ENCODE results near the gene CDC42SE2.
A peak's percentile ranks its signal among the peaks of the same experiment; 100 is the strongest.

CDC42SE2 gene, protein sequence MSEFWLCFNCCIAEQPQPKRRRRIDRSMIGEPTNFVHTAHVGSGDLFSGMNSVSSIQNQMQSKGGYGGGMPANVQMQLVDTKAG

DNA sequence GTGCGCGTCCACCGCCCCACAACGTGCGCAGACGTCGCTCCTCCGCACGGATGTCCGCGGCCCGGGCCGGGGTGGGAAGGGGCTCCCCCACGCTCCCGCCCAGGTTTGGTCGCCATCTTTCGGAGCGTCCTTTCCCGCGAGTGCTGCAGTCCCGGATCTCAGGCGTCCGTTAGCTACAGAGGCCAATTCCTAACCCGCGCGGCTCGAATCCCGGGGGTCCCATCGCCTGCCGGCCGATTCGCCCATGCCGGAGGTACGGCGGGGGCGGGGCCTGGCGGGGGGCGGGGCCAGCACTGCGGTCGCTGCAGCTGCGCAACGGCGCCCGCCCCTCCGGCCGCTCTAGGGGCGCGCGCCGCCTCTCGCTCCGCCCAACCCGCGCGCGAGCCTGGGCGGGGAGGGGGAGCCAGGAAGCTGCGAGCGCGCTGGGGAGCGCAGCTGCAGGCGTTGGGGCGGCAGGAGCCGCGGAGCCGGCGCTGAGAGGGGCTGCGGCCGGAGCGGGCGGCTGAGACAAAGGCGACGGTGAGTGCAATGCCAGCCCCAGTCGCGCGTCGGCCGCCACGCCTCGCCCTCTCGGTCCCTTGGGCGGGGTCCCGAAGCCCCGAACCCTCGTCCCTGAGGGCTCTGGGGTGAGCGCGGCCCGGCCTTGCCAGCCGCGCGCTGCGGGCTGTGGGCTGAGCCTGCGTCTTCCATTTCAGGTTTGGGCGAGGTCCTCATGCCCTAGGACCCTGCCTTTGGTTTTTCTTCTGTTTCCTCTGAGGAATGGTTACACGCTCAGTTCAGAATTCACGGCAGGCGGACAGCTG, at the start of gene CDC42SE2:
Gene CDC42SE2 (plus strand): TSS at position 406 of the 803 bp plus-strand sequence. CDS start 95,441 bp downstream, outside the sequence.
- peak; percentile 80 for DNase-seq

DNA sequence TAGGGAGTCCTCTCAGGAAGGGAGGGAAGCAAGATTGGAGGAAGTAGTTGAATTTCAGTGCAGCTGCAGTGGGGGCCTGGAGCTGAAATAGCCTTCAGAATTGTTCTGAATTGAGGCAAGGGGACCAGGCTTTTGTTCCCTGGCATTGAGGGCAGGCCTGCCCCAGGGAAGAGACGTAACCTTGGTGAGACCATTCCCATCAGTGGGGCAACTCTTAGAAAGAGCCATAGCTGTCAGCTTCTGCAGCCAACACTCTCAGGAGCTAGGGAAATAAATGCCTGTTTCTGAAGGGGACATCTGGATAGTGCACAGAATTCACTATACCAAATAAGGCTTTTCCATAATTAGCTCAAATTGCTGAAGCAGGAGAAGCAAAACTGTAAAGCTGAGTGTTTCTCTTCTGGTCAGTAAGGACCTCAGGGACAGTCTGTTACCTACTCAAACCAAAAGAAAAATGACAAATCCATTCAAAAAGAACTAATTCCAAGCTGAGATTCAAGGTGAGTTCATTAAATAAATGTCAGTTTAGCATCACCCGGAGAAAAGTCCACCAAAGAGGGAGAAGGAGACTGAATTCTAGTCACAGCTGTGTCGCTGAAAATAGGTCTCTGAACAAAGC, 49.1 kb upstream of the CDC42SE2 start:
- DNase-seq, result no peak

DNA sequence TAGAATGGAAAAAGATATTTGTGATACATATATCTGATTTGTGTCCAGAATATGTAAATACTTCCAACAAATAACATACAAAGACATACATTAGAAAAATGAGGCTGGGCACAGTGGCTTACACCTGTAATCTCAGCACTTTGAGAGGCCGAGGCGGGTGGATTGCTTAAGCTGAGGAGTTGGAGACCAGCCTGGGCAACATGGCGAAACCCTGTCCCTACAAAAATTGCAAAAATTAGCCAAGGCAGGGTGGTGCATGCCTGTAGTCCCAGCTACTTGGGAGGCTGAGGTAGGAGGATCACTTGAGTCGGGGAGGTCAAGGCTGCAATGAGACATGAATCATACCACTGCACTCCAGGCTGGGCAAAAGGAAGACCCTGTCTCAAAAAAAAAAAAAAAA, 46.1 kb upstream of the CDC42SE2 start:
- no peak for DNase-seq

DNA sequence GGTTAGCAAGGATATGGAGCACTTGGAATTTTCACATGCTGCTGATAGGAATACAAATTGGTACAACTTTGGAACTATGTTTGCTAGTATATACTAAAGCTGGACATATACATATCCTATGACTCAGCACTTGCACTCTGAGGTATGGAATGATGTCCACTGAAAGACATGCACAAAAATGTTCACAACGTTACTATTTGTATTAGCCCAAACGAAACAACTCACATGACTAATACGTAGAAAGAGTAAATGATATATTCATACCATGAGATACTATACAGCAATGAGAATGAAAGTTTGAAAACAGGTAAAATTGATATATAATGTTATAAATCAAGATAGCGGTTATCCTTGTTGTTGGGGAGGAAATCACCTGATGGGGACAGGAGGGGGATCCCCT, 45.5 kb upstream of the CDC42SE2 start:
- DNase-seq, result no peak

DNA sequence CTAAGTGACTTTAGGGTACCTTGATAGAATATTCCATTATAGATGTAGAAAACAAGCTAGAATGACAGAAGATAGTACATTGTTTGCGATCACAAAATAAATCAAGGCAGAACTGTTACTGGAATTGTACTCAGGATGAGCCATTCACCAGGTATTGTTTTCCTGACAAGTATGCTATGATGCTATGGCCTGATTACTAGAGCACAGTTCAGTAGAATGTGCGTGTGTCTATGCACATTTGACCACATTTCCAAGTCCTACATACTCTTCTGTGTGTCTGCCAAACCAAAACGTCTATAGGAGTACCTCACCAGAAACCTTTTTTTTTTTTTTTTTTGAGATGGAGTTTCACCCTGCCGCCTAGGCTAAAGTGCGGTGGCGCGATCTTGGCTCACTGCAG, 43.3 kb upstream of the CDC42SE2 start:
- DNase-seq, result no peak

DNA sequence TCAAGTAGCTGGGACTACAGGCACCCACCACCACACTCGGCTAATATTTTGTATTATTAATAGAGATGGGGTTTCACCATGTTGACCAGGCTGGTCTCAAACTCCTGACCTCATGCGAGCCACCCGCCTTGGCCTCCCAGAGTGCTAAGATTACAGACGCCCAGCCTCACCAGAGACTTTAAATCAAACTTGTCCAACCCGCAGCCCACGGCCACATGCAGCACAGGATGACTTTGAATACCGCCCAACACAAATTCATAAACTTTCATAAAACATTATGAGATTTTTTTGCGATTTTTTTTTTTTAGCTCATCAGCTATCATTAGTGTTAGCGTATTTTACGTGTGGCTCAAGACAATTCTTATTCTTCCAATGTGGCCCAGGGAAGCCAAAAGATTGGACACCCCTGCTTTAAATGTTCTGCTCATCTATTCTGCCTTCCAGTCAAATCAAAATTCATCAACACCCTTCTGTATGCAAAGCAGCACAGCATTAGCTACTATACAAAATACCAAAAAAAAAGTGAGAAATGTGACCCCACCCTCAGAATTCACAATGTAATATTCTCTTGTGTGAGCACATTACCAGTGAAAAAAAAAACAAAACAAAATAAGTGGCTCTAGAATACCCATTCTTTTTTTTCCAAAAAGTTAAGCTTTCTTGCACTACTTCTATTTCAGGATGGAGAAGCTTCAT, 42.7 kb upstream of the CDC42SE2 start:
- DNase-seq, result no peak

DNA sequence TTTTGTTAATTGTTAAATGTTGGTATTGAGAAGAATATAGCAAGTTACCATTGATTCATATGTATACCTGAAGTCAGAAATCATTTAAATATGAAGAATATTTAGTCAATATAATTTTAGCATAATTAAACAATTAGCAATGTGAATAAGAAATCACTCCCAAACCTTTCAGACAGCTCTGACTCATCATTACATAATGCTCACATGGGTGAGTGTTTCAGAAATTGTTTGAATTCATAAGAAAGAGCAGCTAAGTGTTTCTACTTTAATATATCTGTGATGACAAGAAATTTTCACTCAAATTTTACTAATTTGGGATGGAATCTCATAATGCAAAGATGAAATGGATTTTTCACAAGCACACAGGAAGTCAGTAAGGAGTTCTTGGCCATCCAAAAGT, 42.0 kb upstream of the CDC42SE2 start:
- no peak for DNase-seq

DNA sequence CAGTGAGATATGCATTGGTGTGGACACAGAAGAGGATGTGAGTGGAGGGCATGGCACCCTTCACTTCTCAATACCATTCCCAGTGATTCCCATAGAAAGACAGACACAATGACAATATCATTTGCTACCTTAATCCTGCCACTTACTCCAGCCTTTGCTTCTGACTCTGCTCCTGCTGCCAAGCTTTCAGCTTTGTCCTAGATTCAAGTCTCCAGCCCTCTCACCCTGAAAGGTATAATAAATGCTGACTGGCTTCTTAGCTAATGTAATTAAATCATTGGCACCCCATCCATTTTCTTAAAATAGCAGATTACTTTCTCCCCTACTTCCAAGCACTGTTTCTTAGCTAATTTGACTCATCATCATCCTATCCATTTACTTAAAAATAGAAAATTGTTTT, 41.1 kb upstream of the CDC42SE2 start:
- DNase-seq, result no peak

DNA sequence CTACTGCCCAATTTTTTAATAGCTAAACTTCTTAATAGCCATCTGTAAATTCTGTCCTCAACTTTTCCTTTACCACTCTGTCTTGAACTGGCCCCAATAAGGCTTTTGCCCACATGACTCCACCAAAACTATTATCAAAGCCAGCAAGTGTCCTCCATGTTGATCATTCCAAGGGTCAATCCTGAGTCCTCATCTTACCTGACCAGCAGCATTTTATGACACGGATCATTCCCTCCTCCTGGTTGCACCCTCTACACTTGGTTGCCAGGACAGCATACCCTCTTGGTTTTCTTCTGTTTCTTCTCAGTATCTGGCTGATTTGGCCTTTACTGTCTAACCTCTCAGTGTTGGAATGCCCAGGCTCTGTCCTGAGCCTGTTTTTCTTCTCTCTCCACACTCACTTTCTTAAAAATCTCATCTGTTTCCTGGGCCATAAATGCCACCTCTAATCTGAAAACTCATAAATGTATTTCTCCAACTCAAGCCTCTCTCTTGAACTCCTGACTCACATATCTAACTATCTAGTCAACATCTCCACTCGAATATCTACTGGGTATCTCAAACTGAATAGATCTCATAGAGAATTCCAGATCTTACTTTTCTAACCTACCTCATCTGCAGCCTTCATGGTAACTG, 40.0 kb upstream of the CDC42SE2 start:
- DNase-seq, result no peak

DNA sequence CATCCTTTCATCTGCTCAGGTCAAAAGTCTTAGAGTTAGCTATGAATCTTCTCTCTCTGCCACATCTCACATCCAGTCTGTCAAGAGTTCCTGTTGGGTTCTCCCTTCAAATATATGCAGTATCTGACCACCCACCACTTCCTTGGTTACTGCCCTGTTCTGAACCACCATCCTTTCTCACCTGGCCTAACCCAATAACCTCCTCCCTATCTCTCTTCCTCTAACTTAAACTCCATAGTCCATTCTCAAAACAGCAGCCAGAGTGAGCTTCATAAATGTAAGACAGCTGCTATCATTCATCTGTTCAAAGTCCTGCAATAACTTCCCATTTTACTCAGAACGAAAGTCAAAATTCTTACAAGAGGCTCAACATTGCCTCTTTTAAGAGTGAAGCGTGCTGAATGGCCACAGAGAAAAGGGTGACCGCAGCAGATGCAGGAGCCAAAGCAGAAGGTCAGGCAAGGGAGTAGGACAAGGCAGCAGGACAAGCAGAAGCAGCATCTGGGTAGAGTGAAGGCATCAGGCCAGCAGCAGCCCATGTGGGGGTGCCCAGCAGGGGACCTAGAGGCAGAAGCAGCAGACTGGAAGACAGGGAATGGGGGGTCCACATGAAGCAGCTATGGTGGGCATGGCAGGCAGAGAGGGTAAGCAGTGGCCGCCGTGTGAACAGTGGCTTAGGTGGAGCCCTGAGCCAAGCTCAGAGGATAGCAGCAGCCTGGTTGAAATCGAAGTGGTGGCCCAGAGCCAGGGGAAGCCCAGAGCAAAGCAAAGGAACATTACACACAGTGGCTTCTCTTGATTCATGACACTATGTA, 39.3 kb upstream of the CDC42SE2 start:
- no peak for DNase-seq

DNA sequence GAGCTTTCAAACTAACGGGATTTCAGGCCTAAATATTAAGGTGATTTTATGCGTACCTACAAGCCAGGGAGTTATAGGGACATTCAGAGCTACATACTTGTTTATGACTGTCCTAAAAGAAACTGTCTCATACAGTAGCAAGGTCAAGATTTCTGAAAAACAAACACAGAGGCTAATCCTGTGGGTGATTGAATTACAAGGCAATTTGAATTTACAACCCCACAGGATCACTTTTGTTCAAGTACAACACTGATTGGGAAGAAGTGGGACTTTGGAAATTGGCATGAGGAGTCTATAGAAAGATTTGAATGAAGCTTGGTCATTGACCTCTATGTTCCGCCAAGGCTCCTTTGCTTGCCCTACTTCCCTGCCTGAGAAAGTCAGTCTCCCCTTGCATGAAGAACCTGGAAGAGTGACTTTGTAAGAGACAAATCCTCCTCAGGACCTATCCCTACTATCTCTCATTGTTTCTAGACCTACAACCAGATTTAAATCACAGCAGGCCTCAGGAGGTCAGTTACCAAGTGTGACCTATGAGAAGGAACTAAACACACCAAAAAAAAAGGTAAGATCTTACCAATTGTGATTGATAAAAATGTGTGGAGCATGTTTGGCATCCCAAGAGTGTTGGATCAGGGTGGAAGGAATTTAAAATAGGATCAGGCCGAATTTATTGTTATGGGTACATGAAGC, 38.4 kb upstream of the CDC42SE2 start:
- DNase-seq, result no peak

DNA sequence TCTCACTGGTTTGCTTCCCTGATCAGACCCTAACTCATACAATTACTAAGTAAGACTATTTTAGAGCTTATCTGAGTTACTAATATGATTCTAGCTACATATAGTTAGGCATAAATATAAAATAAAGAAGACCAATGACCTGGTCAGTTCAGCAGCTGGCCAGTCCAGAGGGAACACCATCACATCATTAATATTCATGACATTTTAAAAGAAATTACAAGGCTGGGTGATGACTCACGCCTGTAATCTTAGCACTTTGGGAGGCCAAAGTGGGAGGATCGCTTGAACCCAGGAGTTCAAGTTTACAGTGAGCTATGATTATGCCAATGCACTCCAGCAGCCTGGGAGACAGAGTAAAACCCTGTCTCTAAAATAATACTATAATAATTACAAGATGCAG, 37.0 kb upstream of the CDC42SE2 start:
- DNase-seq, result no peak

DNA sequence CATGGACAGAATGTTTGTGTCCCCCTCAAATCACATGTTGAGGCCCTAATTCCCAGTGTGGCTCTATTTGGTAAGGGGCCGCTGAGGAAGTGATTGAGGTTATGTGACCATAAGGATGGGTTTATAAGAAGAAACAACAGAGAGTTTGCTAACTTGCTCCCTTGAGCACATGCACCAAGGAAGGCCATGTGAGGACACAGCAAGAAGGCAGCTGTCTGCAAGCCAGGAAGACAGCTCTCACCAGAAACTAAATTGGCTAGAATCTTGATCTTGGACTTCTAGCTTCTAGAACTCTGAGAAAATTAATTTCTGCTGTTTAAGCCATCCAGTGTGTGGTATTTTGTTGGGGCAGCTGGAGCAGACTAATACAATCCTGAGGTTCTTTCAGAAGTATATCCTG, 35.2 kb upstream of the CDC42SE2 start:
- no peak for DNase-seq

DNA sequence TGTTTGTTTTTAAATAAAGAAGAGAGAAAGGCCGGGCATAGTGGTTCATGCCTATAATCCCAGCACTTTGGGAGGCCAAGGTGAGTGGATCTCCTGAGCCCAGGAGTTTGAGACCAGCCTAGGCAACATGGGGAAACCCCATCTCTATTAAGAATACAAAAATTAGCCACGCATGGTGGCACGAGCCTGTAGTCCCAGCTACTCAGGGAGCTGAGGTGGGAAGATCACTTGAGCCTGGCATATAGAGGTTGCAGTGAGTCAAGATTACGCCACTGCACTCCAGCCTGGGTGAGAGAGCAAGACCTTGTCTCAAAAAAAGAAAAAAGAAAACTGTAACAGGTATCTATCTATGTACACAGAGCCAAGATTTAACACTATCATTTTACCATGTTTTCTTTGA, 34.2 kb upstream of the CDC42SE2 start:
- no peak for DNase-seq

DNA sequence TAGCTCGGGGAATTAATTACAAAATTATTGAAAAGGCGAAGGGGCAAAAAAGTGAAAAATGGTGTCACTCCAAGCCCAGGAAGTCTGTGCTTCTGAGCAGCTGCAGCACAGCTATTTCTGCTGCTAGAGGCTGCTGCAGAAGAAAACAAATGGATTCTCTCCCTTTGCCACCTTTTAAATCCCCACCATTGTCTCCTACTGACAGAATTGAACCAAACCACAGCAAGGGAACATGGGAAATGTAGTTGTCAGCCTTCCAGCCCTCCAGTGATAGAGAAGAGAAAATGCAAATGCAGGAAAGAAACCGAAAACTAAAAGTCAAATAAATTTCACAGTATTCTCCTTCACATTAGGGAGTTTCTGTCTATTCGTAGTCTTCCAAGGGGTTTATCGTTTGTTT, 33.4 kb upstream of the CDC42SE2 start:
- no peak for DNase-seq

DNA sequence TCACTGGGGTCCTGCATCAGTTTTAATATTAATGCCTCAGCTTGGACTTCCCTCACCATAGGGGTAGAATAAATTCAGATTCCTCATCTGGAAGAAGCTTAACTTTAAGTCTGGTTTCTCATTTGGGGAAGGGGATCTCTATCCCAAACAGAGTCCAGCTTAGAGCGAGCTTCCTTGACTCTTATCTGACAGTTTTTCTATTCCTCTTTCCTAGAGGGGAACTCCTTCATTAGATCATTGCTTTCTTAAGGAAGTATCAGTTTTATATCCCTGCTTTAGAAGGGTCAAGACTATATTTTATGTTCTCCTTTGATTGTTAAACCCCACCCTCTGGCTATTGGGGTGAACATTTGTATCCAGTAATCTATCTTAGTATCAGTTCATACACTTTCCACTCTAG, 24.2 kb upstream of the CDC42SE2 start:
- no peak for DNase-seq

DNA sequence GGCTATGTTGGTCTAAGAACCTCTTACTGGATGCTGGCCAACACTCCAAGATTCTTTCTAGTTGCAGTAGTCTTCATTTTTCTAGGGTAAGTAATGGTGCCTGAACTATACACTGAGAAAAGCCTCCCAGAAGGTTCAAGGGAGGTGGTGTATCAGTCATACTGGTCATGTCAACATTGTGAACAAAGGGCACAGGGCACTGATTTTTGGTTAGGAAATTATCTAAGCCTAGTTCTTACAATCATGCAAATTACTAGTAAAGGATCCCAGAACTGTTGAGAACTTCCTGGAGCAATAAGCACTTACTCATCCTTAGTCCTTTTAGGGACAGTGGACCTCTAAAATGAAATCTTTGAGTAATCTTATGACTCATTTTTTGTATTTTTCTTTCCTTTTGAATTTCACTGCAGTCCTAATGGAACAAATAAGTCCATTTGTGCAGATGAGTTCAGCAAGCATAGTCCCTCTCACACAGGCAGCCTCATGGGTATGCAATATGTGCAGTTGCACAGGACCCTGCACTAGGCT, 21.1 kb upstream of the CDC42SE2 start:
- DNase-seq, result no peak

DNA sequence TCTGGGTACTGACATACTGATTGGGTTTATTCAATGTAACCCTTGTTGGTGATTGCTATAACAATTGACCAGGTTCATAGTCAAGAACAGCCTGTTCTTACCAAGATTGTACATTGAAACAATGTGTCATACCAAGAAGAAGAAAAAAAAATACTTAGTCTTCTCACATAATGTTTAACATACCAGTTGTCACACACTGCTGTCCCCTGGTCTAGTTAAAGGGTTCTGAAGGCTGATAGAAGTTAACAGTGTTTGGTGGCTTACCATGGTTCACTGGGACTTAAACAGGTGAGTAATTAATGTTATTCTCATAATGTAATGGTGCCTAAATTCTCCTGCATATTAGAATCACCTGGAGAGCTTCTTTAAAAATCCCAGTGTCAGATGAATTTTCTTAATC, 18.5 kb upstream of the CDC42SE2 start:
- DNase-seq, result no peak

DNA sequence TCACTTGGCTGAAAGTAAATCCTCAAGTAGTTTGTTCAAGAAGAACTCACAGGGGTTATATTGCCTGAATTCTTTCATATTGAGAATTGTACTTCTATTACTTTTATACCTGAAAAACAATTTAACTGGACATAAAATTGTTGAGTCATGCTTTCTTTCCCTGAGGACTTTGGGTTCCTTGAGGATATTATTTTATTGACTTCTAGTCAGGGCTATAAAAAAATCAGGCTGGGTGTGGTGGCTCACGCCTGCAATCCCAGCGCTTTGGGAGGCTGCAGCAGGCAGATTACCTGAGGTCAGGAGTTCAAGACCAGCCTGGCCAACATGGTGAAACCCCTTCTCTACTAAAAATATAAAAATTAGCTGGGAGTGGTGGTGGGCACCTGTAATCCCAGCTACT, 17.9 kb upstream of the CDC42SE2 start:
- no peak for DNase-seq

DNA sequence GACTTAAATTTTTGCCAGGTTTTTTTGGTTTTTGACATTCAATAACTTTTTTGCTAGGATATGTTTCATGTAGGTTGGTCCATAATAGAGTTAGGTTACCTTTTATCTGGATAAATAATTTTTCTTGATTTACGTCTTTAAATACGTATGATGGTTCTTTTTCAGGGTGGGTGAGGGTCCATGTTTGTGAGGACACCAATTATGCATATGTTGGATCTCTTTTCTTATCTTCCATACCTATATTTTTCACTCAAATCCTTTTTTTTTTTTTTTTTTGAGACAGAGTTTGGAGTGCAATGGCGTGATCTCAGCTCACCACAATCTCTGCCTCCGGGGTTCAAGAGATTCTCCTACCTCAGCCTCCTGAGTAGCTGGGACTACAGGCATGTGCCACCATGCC, 17.3 kb upstream of the CDC42SE2 start:
- no peak for DNase-seq

DNA sequence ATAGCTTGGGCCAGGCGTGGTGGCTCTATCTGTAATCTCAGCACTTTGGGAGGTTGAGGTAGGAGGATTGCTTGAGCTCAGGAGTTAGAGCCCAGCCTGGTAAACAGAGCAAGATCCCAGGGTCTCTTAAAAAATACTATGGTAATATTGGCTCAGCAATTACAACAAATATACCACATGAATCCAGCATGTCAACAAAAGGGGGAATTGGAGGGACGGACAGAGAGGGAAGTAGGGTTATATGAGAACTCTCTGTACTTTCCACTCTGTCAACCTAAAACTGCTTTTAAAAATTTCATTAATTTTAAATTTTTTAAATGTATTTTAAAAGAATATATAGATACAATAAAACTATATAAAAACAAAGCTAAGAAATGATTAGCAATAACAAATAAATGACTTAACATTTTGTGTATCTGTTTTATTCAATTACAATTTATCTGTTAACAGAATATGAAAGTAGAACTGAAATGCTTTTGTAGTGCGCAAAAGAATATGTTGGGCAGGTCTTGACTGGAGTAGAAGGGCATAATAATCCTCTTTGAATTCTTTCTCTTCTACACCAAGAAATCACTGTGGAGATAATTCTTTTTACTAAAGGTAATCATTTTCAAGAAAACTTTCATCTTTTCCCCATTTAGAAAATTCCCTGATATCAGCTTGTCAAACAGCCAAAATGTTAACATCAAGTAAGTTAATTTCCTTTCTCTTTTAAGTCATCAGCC, 12.9 kb upstream of the CDC42SE2 start:
- no peak for DNase-seq

Data from stimulated activated CD4-positive, alpha-beta T cell treated with anti-CD3 and anti-CD28 coated beads, Interleukin-4, amount 100 ng/mL, for 24 hours (primary cell).